CD4-positive, alpha-beta T cell treated with Interferon gamma for 1 hour (primary cell): ENCODE measurements around the gene NT5C1A.

Source experiments
- DNase-seq: peaks from one replicate; pipeline ENCODE4 v3.0.0-alpha.2; 2020

The NT5C1A gene

DNA sequence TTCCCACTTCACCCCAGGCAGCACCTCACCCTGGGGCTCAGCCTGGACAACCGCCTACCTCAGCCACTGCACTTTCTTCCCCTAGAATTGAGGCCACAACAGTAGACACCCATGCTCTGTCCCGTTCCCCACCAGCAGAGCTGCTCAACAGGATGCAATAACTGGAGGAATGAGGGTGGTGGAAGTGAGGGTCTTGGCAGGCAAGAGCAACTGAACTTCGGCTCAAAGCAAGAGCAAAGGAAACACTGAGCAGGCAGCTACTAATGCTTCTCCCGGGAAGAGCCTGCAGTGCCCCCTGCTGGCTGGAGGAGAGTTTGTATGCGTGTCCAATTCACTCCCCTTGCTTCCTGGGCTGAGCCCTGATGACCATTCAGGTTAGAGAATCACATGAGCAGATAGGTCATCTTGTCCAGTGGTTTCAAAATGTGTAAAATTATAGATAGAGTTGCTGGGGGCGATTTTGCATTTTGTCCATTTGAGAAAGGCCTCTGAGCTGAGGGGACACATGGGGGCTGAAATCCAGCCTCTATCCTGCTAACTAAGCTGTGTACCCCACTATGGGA lies 13.9 kb downstream of the NT5C1A start:
- peak; percentile 61 for DNase-seq

DNA sequence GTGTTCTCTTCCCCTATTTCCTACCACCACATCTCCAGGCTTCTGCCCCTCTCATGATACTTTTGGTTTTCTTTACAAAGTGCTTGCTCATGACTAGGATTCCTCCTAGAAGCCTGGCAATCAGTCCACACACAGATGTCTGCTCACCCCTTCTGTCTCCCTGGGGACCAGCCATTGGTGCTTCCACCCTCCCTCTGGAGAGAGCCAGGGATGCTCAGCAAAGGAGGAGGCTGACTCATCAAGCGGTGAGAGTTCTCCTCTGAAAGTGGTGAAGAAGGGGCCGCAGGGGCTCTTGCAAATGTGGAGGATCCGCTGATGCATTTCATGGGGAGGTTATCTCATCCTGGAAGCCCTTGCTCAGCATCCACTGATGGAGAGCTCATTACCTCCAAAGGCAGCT lies 14.5 kb downstream of the NT5C1A start:
- no peak for DNase-seq

DNA sequence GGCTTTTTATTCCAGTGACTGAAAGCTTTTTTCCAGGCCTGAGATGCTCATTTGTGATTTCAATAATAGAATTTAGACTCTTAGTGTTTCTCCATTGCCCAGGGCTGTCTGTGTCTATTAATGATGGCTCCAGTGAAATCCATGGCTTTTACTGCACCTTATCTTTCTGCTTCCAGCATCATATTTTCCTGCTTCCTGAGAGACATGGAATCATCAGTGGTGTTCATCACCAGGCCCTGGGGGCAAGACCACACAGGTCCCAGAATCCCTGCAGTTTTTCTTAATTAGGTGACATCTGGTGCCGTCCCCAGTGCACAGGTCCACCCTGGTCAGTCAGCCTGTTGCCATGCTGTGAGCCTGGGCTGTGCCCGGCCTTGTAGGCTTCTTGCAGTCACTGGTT lies 15.5 kb downstream of the NT5C1A start:
- no peak for DNase-seq

DNA sequence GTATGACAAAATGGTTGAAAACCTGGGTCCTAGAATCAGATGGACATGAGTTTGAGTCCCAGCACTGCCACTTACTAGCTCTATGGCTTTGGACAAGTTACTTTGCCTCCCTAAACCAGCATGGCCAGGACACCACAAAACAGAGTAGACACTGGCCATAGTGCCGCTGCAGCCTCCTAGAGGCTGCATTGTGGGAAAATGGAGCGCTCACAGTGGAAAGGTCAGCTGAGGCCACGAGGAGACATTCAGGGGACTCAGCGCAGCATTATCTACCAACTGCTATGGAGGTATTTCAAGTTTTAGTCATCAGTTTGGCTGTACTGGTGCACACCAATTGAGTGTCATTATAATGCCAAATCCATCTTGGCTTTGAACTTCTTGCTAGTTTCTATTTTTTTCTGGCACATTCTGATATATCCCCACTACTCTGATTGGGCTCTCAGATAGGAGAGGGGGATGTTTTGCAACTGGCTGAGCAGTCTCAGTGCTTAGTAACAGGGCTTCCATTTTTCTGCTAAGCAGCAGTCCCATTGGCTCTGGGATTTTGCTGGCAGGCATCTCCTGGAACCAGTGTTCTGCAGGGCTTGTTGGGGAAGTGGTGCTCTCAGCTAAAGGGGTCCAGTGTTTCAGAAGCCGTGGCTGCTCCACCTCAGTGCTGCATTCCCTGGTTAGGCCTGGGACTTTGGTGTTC lies 16.2 kb downstream of the NT5C1A start:
- no peak for DNase-seq

DNA sequence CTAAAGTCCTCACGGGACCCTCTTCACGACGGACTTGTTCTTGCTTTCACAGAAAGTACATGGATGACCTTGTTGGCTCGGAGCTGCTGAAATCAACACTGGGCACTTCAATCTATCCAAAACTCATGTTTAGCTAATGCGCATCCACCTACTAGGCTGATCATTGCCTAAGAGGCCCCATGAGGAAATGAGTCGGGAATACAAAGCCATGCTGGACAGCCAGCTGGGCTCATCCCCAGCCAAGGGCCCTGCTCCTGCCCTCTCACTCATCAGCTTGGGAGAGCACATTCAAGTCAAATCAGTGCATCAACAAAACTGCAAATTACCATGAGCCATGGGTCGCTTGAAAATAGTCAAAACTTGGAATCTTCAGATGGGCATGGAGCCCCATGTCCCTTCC lies 17.6 kb downstream of the NT5C1A start:
- DNase-seq, result no peak

DNA sequence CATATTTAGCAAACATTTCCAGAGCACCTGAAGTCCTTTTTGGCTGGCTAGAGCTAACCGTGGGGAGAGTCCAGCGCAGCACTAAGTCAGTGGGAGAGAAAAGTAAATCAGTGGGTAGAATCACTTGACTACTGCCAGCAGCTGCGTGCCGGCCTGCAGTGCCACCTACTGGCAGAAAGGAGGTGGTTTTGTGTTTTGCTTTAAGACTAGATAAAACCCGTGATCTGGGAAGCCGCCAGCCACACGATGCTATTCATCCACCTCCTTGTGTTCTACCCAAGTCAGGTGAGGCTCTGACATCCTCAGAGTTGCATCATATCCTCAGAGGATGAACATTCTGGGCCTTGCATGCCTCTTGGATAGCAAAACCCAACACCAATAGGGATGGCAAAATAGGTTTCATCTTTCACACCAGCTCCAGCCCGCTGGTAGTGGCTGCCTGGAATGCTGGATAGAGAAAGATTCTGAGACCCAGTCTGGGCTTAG lies 18.3 kb downstream of the NT5C1A start:
- DNase-seq, result peak; percentile 64

DNA sequence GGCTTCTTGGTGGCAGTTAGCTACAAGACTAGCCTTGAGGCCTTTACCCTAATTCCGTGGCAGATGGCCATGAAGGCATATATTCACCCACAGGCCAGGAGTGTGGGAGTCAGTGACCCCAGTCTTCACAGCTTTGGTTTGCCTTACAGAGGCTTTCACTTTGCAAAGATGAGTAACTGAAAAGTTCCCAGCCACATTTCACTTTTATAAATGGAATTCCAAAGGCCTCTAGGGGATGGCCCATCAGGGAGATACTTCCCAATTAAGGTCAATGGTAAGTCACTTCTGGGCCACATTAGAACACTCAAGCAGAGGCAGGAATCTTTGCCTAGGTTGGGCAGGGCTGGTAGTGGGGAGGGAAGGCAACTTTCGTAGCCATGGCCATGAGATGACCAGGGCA lies 19.4 kb downstream of the NT5C1A start:
- no peak for DNase-seq

DNA sequence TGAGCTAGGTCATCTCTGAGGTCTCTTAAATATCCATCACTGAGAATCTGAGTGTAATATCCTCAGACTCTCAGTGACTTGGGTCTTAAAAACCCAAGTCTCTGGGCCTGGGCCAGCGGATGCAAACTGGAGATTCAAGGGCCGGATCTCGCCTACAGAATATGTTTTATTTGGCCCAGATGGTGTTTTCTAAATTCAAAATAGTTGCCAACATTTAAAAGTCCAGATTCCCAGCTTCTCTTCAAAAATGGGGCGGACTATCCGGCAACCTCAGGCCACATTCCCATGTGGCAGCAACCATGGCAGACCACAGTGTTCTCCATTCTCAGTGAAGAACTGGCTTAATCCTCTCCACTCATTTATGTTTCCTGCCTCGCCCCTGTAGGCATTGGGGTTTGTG lies 19.8 kb downstream of the NT5C1A start:
- DNase-seq, result no peak

DNA sequence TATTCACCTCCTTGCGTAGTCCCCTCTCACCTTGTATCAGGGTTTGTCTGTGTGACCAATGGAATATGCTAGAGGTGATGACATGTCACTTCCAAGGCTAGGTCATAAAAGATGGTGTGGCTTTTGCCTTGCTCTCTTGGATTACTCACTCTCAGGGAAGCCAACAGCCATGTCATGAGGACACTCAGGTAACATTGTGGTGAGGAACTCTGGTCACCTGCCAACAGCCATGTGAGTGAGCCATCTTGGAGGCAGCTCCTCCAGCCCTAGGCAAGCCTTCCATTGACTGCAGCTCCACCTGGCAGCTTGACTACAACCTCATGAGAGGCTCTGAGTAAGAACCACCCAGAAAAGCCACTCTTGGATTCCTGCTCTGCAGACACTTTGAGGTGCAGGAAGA lies 21.5 kb downstream of the NT5C1A start:
- DNase-seq, result no peak

DNA sequence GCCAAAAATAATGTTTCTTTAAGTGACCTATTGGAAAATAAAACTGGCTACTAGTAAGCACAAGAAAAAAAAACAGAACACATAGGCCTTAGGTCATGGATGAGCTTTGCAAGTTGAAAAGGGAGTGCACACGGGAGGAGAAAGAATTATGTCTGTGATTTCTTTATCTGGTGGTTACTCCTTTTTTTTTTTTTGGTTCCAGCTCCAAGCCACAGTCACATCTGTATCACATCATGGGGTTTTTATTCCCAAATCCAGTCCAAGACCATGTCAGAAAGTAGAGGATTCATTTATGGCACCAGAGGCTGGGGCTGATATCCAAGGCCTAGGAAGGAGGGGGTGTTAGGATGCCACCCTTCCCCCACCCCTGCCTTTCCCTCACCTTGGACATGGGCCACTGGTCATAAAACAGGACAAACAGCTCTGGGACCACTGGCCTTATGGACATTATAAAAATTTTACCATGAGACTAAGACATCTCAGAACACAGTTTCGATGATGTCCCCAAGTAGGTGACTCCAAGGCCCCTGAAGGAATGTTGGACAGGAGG lies 22.2 kb downstream of the NT5C1A start:
- DNase-seq, result no peak

DNA sequence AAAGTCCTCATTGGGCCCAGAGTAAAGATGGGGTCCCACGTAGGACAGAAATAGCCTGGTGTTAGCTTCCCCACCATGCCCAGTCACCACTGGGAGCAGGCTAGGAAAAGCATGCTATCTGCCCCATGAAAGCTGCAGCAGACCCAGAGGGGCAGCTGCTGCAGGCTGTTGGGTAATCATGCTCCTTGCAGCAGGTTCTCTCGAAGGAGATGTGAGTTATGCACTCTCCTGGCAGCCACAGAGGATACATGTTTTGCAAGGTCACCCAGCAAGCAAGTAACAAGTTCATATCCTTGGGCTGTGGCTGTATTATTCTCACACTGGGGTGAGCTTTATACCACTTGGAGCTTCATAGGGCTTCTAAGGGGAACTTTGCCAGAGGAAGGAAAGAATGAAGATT lies 23.4 kb downstream of the NT5C1A start:
- no peak for DNase-seq

DNA sequence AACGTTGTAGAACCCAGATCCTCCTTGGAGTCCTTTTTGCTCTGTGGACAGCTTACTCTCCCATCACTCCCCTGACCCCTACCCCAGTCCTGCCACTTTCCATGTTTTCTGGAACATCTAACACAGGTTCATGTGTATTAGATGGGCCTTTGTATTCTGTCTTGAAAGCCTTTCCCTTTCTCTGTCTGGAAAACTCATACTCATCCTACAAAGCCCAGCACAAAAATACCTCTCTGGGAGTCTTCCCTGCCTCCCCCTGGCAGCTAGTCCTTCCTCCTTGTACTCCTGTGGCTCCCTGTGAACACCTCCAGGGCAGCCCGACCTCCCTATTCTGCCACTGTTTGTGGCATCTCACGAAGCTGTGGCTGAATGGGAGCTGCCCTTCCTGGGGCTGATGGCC lies 24.7 kb downstream of the NT5C1A start:
- DNase-seq, result no peak

DNA sequence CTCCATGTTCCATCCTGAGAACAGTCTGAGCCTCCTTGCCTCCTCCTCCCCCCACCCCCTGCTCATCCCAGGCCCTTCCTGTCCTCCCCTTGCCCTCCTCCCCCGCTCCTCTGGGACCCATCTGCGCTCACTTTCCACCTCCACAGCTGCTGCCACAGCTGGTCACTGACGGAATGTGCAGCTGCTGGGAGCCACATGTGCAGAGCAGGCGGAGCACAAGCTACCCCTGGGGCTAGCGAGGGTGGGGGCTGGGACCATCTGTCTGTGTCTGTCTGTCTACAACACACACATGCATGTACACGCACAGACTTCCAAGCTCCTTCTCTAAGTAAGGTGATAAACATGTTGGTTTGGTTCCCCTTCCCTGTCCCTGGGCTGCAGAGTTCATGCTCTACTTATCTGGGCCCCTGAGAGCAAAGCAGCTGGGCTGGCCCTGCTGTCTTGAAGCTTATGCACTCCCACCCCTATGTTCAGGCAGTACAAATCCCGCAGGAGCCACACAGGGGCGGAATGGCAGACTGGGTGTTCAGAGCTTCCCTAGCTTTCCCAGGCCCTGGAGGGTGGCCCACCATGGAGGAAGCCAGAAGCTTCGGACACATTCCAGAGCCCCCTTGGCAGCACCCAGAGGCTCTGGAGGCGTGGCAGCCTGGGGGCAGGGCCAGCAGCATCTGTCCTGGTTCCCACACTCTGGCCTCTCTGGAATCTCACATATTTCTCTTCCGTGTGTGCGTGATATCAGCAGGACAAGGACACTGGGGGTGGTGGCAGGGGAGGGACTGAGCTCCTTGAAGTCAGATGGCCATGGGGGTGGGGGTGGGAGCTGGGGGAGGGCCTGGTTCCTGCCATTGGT lies 25.4 kb downstream of the NT5C1A start:
- no peak for DNase-seq

DNA sequence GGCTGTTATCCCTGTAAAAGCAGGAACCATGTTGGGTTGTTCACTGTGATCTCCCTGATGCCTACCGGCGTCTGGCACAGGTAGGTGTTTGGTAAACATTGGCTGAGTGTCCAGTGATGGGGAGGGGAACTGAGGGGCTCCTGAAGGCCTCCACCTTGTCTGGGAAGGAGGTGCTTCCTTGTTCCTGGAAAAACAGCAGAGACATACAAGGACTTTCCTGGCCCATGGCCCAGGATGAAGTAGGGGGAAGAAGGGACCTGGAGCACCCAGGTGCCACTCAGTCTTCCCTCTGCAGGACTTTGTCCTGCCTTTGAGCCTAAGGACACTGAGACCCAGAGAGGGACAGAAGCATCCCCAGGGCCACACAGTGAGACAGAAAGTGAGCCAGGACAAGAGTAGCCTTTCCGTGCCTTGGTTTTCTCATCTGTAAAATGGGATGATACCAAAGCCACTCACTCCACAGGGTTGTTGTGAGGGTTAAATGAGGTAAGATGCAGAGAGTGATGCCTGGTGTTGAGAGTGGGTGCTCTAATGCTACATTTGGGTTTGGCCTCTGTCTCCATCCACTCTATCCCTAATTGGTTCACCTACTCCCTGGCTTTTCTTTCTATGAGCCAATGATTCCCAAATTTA lies 26.4 kb downstream of the NT5C1A start:
- DNase-seq, result no peak

DNA sequence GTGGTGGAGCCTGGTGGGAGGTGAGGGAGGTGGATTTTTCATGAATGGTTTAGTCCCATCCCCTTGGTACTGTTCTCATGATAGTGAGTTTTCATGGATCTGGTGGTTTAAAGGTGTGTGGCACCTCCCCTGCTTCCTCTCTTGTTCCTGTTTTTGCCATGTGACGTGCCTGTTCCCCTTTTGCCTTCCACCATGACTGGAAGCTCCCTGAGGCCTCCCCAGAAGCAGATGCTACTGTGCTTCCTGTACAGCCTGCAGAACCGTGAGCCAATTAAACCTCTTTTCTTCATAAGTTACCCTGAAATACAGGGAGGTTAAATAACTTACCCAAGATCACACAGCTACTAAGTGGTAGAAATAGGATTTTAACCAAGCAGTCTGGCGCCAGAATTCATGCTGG lies 28.2 kb downstream of the NT5C1A start:
- no peak for DNase-seq

DNA sequence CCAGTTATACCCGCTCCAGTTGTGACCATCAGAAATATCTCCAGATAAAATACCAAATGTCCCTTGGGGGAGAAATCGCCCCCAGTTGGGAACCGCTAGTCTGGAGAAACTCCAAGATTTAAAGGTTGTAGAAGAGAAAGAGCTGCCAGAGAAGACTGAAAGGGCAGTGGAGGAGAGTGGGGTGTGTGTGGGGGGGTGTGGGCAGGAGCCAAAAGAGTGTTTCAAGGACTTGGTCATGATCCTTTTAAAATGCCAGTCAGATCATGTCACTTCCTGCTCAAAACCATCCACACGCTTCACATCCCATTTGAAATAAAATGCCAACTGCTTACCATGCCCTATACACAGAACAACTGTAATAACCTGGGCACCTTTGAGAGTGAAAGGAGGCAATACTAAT lies 29.1 kb downstream of the NT5C1A start:
- no peak for DNase-seq

DNA sequence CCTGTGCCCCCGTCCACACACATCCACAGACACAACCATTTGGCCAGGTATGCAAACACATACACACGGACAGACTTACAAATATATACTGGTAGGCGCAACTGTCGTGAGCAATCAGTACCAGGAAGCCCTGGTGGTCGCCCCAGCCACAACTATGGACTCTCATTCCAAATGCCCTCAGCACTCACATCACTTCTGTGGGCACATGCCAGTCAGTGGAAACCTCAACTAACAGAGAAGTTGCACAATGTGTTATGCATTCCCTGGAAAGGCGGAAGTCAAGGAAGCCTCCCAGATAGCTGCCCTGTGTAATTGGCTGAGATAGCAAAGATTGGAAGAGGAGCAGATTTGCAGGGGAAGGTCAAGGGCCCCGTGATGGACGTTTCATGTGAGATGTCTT lies 31.0 kb downstream of the NT5C1A start:
- no peak for DNase-seq

DNA sequence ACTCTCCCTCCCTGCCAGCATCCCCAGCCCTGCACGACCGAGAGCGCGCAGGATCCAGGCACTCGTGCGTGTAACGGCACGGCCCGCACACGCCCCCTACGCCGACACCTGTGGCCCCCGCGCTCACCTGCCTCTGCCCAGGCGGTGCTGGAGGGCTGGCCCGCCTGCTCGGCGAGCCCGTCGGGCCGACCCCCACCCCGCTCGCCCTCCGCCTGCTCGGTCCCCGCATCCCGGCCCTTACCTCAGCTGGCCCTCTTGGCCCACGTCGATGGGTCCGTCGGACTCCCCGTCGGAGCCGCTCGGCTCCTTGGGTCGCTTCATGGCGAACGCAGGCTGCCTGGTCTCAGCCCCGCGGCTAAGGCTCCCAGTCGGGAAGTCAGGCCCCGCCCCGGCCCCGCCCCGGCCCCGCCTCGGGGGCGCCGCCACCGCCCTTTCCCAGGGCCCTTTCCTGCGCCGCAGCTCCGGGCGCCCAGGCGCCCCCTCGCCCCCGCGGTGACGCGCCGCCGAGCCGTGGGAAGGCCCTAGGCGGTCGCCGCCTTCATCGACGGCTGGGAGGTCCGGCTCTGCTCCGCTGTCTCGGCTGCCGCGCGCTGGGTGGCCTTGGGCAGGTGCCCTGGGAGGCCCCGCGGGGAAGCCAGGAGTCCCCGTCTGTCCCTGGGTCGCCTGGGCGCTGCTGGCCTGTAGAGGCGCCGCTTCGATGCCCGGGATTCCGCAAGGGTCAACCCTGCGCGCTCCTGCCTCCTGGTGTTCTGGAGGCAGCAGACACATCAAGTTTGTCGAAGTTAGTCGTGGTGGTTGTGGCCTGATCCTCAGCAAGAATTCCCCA lies 32.4 kb downstream of the NT5C1A start, which contains the start of gene HEYL:
TSS of gene HEYL (minus strand) at position 339 of the 826 bp plus-strand sequence. CDS start at position 321, 18 bp downstream.
- DNase-seq, result peak; percentile 31

DNA sequence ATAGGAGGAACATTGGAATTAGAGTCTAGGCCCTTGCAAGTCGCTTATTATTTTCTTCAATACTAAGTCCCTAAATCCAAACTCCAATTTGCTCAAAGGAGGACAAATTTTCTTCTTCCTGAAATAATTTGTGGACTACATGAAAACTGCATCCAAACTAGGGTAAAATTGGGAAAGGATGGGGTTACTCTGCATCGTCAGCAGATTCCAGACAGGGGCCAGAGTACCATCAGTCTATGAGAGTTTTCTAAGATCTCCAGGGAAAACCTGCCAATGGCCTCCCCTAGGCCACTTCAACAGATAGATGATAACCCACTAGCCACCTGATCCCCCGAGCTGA lies 33.0 kb downstream of the NT5C1A start:
- no peak for DNase-seq

DNA sequence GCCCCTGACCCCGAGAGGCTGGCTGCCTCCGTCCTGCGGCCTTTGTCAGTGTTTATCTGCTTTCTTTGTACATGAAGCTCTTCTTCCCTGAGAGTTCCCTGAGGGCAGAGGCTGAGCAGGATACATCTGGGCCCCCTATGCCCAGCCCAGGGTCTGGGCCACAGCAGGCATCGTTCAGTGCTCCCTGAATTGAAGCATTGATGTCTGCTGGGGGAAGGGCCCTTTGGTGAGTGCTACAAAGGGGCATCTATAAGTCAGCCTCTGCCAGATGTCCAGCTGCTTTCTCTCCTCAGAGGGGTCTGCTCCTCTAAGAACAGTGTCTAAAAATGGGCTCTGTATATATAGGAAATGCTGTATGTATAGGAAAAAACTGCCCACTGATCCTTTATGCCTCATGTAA lies 34.5 kb downstream of the NT5C1A start:
- no peak for DNase-seq

DNA sequence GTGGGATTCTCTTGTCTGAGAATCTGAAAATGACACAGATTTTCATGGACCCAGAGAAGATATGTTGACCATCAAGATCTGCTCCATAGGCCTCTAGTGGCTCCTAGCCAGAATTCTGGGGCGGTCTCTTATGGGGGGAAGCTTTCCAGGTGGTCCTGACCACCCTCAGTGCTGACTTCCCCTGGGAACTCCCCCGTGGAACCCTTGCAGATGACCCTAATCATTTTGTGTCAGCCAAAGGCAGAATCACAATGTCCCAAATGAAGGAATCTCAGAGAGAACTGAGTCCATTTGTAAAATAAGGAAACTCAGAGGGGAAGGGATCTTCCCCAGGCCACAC lies 36.1 kb downstream of the NT5C1A start:
- no peak for DNase-seq

DNA sequence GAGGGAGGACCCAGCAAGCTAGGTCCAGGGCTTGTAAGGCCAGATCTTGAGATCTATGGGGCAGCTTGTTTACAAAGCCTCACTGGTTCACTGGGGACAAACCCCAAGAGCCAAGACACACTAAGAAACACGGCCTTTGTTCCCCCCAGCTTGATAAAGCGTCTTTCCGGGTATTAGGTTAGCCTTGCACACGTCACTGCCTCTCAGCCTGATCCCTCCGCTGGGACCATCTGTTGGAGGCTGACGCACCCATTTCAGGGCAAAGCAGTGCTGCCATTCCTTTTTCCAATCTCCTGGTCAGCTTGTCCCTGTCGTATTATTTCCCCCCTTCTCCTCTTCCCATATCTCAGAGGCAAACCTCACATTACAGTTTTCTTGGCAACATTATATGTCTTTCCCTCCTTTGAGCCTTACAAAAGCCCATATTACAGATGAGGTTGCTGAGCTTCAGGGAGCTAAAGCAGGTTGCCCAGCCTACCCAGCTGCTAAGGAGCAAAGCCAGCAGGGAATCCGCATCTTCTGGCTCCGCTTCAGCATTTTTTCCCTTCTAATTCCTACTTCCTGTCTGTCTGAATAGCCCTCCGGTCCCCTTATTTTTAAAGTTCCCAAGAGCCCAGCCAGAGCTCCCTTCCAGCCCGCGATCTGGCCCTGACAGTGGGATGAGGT lies 36.6 kb downstream of the NT5C1A start:
- DNase-seq, result no peak
